GM19193 (cell line): ENCODE results near the gene EEF1AKMT4.

Experiments
- POLR2A ChIP-seq: IDR thresholded peaks from 4 replicates; pipeline ENCODE4 v1.6.1; 2011; ENCODE audit not compliant: insufficient read depth, insufficient read length; ENCODE audit errors: extremely low read depth

The EEF1AKMT4 gene

DNA sequence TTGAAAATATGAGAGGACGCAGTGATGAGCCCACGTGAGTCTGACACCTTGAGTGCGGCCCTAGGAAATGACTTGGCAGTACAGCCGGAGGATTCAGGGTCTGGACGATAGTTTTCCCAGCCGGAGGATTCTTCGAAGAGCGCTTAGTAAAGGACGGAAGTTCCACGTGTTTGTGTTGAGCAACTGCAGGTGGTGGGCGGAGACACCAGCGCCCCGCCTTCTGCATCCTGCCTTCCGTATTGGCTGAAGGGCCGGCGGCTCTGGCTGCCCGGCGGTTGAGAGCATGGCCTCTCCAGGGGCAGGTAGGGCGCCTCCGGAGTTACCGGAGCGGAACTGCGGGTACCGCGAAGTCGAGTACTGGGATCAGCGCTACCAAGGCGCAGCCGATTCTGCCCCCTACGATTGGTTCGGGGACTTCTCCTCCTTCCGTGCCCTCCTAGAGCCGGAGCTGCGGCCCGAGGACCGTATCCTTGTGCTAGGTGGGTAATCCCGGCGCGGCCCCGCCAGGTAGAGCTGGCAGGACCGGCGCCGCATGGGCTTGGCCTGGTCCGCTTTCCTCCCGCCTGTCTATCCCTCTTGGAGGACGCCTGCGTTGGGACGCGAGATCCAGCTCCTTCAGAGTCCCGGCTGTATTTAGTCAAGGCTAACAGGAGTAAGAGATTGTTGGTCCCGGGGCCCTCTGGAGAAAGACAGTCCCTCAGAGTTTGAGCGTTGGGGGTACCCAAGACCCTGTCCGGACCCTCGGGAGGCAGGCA, at the start of gene EEF1AKMT4:
Gene EEF1AKMT4, plus strand, starts transcription at position 261 of the 755 bp plus-strand sequence. Its CDS starts 23 bp downstream, at position 284.
- TF ChIP-seq POLR2A = peak; percentile 57

DNA sequence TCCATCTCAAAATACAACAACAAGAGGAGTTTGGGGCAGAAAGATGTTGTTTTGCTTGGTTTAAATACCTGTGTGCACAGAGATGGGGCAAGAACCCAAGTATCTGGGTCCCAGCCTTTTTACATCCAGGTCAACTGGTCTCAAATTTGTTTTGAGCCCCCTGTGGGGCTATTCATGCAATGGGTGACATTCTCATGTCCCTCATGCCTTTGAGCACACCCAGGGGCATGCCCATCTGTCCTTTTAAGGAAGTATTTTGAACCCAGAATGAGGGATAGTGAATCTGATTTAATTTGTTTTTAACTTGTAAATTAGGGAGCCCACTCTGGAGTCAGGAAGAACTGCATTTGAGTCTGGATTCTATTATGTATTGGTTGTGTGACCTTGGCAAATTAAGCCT, 48.6 kb upstream of the EEF1AKMT4 start:
- no peak for TF ChIP-seq POLR2A

- TF ChIP-seq POLR2A = no peak
Observed at GRCh38 chr3:184203526-184203925, 45.9 kb upstream of the EEF1AKMT4 start.

- no peak for TF ChIP-seq POLR2A
Observed at GRCh38 chr3:184209146-184209923, 40.1 kb upstream of the EEF1AKMT4 start.

GRCh38 chr3:184211297-184211696, 38.2 kb upstream of the EEF1AKMT4 start:
- TF ChIP-seq POLR2A = no peak

GRCh38 chr3:184211718-184212117, 37.8 kb upstream of the EEF1AKMT4 start:
- TF ChIP-seq POLR2A = no peak

DNA sequence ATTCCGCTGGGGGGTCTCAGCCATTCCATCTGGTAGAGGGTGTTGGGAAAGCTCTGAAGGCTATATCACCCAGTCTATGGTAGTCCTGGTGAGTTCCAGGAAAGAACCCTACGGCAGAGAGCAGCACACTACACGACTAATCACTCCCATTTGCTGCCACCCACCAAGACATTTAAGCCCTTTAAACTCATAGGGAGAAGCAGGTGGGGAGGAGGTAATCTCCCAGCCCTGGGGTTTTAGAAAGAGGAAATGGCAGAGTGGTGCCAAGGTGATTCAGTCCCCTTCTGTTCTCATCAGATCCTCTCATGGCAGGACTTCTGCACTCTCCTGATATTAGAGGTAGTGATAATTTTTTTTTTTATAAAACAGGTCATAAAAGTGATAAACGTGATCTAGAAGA, 30.7 kb upstream of the EEF1AKMT4 start:
- TF ChIP-seq POLR2A = no peak

DNA sequence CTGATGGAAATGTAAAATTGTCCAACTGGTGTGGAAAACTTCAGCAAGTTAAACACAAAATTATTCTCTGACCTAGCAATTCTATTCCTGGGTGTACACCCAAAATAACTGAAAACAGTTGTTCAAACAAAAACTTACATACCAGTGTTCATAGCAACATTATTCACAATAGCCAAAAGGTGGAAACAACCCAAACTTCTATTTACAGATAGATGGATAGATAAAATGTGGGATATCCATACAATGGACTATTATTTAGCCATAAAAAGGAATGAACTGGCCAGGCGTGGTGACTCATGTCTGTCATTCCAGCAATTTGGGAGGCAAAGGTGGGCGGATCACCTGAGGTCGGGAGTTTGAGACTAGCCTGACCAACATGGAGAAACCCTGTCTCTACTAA, 27.0 kb upstream of the EEF1AKMT4 start:
- no peak for TF ChIP-seq POLR2A

DNA sequence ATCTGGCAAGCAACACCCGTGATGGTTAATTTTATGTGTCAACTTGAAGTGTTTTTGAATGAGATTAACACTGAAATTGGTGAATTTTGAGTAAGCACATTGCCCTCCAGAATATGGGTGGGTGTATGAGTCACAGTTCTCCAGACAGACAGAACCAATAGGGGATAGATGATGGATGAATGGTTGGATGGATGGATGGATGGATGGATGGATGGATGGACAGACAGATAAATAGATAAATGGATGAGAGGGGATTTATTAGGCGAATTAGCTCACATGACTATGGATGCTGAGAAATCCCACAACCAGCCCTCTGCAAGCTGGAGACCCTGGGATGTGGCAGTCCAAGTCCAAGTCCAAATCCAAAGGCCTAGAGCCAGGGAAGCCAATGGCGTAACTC, 25.5 kb upstream of the EEF1AKMT4 start:
- TF ChIP-seq POLR2A = no peak

GRCh38 chr3:184227481-184227935, 22.0 kb upstream of the EEF1AKMT4 start:
- TF ChIP-seq POLR2A = no peak

DNA sequence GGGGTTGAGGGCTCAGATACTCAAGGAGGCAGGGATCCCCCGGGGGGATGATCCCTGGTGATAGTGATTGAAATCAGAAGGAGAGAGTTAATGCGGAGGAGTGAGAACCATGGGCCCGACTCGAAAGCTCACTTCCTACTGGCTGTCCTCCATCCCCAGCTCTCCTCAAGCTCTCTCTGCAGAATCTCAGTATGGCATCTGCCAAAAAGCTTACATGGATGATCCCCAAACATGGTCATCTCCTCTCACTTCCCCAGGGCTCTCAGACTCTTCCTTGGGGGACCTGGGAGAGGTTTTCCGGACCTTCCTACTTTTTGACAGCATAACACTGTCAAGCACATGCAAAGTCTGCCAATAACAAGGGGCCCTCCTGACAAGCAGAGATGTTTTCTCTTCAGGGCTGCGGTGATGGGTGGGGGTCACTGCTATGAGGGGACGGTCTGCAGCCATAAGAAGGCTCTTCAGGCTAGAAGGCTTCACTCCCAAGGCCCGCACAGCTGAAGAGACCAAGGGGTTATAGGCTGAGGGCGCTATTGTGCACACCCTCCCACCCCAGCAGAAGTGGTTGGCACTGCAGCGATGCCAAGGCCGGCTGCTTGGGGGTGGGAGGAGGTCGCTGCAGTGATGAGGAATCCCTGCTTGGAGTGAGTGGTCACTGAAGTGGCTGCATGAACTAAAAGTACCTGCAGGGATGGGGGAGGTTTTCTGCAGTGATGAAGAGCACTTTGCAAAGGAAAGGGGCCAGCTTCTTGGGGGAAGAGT, 20.9 kb upstream of the EEF1AKMT4 start:
- TF ChIP-seq POLR2A = no peak

DNA sequence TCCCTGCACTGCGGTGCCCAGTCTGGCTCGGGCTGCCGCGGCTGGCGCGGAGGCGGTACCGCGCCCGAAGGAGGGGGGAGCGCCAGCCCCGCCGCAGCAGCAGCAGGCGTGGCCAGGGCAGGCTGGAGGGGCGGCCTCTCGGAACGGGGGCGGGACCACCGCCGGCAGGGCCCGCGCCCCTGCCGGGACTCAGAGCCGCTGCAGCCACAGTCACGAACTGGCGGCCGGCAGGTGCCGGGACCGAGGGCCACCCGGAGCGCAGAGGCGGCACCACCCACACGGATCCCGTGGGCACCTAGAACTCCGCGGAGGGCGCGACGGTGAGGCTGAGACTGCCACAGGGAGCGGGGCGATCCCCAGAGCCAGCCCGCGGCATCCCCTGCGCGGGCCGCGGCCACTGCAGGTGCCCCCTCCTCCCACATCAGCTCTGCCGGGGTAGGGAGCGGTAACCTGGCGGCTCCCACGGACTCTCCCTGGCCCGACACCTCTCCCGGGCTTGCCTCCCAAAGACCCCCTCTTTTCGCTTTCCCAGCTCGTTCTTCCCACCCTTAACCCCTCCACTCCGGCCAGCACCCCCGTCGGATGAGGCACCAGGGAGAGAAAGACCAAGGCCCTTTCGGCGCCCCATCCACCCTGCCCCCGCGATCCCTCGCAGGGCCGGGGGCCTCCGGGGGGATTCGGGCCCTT, 19.9 kb upstream of the EEF1AKMT4 start, which contains the start of gene VWA5B2:
Gene VWA5B2, plus strand, starts transcription at position 192 of the 687 bp plus-strand sequence. CDS start 944 bp downstream, outside the sequence.
- no peak for TF ChIP-seq POLR2A

GRCh38 chr3:184230081-184230602, 19.3 kb upstream of the EEF1AKMT4 start:
- no peak for TF ChIP-seq POLR2A

DNA sequence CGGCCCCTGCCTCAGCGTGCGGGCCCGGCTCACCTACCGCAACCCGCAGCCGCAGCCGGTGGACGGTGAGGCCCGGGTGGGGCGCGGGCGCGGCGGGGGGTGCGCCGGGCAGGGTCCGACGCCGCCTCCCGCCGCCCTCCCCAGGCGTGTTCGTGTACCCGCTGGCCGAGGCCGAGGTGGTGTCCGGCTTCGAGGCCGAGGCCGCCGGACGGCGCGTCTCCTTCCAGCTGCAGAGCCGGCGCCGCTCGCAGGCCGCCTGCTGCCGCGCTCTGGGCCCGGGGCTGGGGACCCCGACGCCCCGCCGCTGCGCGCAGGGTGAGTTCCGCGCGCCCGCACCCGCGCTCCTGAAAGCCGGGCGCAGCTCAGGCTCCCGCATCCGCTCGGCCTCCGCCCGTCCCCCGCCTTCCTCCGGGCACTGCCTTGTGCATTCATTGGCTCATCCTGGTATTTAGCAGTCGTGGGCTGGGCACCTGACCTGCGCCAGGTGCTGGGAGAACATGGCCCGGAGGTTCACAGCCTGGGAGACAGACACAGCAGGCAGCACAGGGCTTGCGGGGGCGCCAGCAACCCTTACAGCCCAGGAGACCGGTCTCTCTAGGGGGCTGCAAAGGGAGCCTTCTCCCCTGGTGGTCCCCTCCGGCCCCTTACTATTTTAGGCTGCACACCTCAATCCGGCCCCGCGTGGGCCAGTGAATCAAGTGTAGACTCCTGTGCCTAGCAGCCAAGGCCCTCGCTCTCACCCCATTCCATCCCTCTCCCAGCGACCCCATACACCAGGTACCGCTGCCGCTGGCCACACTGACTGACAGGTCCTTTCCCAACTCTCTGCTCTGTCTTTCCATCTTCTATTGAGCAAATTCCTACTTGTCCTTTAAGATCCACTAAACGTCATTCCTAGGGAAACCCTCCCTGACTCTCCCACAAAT, 18.6 kb upstream of the EEF1AKMT4 start:
- no peak for TF ChIP-seq POLR2A

DNA sequence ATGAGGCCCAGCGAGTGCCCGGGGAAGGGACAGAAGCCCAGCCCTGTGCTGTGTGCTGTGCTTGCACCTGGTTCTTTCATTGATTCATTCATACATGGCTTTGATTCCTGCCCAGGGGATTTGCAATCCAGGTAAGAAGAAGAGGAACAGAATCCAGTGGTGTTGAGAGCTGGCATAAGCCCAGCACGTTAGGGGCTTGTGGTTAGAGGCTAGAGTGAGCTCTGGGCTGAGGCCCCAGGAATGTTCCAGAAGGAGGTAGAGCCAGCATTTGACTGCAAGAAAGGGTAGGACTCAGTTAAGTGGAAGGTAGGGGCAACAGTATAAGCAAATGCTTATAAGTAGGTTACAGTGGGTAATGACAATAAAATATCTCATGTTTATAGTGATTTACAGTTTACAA, 17.8 kb upstream of the EEF1AKMT4 start:
- no peak for TF ChIP-seq POLR2A
